SK-MEL-5 (cell line): ENCODE data around the gene SPAG16. TPM values are rescaled to one million over a fixed set of nuclear protein-coding genes. Genes with fewer than 3 reads are reported as not detected.

Experiments used
- DNase-seq: peaks from one replicate; pipeline ENCODE4 v3.0.0-alpha.2; 2016; ENCODE audit warnings: low read depth, low spot score
- in situ Hi-C: cut with HindIII; loops from 2 replicates; pipeline ENCODE4 v1.10.0; 2016; ENCODE audit warnings: low sequenced_read_pairs, high pct_unique_total_duplicates, low pct_unique_long_range_greater_than_20kb
- total RNA-seq: library from RNA; depleted of rRNA; stranded (reverse); fragments of >200 nt; shearing (Covaris generic); gene quantifications from 2 replicates; pipeline ENCODE4 v1.2.3, GENCODE V29; 2014

Gene SPAG16
- total RNA-seq, 1 experiment from 2014 or later: 17.4 TPM

- in situ Hi-C loops: no loop called here
- DNase-seq: no peak
These were observed 823.5 kb downstream of the SPAG16 start for GRCh38 chr2:214107726-214108125.

- in situ Hi-C loops: no loop called here
- no peak for DNase-seq
These were observed 824.3 kb downstream of the SPAG16 start for GRCh38 chr2:214108598-214108997.

- in situ Hi-C loops: no loop called here
- no peak for DNase-seq
These were observed 832.8 kb downstream of the SPAG16 start for GRCh38 chr2:214117054-214117453.

- in situ Hi-C loops: no loop called here
- DNase-seq: no peak
These were observed 841.9 kb downstream of the SPAG16 start for GRCh38 chr2:214126135-214126534.

- in situ Hi-C loops: no loop called here
These were observed 842.9 kb downstream of the SPAG16 start for GRCh38 chr2:214127170-214127569.

GRCh38 chr2:214127571-214127970, 843.3 kb downstream of the SPAG16 start:
- no peak for DNase-seq
- in situ Hi-C loops: no loop called here

More at GRCh38 chr2:214127170-214127569, 842.9 kb downstream of the SPAG16 start:
- no peak for DNase-seq

- in situ Hi-C loops: no loop called here
- no peak for DNase-seq
These were observed 843.8 kb downstream of the SPAG16 start for GRCh38 chr2:214128040-214128439.

GRCh38 chr2:214130114-214130513, 845.9 kb downstream of the SPAG16 start:
- DNase-seq: no peak
- in situ Hi-C loops: no loop called here

GRCh38 chr2:214135966-214136365, 851.7 kb downstream of the SPAG16 start:
- in situ Hi-C loops: no loop called here
- no peak for DNase-seq

- no peak for DNase-seq
- in situ Hi-C loops: no loop called here
These were observed 854.5 kb downstream of the SPAG16 start for GRCh38 chr2:214138779-214139178.

- in situ Hi-C loops: no loop called here
- no peak for DNase-seq
These were observed 855.5 kb downstream of the SPAG16 start for GRCh38 chr2:214139630-214140284.

- DNase-seq: no peak
- in situ Hi-C loops: no loop called here
These were observed 872.7 kb downstream of the SPAG16 start for GRCh38 chr2:214156971-214157370.

GRCh38 chr2:214158851-214159250, 874.6 kb downstream of the SPAG16 start:
- DNase-seq: no peak
- in situ Hi-C loops: no loop called here

- DNase-seq: no peak
- in situ Hi-C loops: no loop called here
These were observed 885.0 kb downstream of the SPAG16 start for GRCh38 chr2:214169281-214169680.

GRCh38 chr2:214169736-214170135, 885.5 kb downstream of the SPAG16 start:
- in situ Hi-C loops: no loop called here
- DNase-seq: no peak

GRCh38 chr2:214174563-214174962, 890.3 kb downstream of the SPAG16 start:
- in situ Hi-C loops: no loop called here

GRCh38 chr2:214180071-214180470, 895.8 kb downstream of the SPAG16 start:
- in situ Hi-C loops: no loop called here

More at GRCh38 chr2:214174563-214174962, 890.3 kb downstream of the SPAG16 start:
- no peak for DNase-seq

GRCh38 chr2:214180686-214181085, 896.4 kb downstream of the SPAG16 start:
- DNase-seq: no peak
- in situ Hi-C loops: no loop called here

More at GRCh38 chr2:214180071-214180470, 895.8 kb downstream of the SPAG16 start:
- DNase-seq: no peak

GRCh38 chr2:214184461-214184860, 900.2 kb downstream of the SPAG16 start:
- no peak for DNase-seq

GRCh38 chr2:214185546-214185945, 901.3 kb downstream of the SPAG16 start:
- in situ Hi-C loops: no loop called here
- DNase-seq: no peak

More at GRCh38 chr2:214184461-214184860, 900.2 kb downstream of the SPAG16 start:
- in situ Hi-C loops: no loop called here
